Immature natural killer cell (primary cell): Measurements from ENCODE around the gene APOA5. TPM values are rescaled to one million over a fixed set of nuclear protein-coding genes. Genes with fewer than 3 reads are reported as not detected.
"Not testable (repeated sequence)": the region's sequence is repeated elsewhere in the genome, so short reads cannot be mapped to it uniquely, and the experiment has no call there.

Experiments
- DNase-seq, 3 donors: peaks; one replicate each; pipeline ENCODE4 v3.0.0; 2022; ENCODE audit warnings: mixed read lengths in 1 of 3
- H3K27ac Mint-ChIP-seq, 6 donors: one replicate each; pipeline ENCODE4 v1.8.0; 2020; ENCODE audit warnings: mixed read lengths in 6 of 6, mild to moderate bottlenecking in 5 of 6, inconsistent platforms in 4 of 6, moderate library complexity in 3 of 6
- H3K27me3 Mint-ChIP-seq, 3 donors: one replicate each; pipeline ENCODE4 v1.8.0; 2020 to 2021; ENCODE audit warnings: low read depth in 3 of 3, mild to moderate bottlenecking in 3 of 3, mixed read lengths in 3 of 3, moderate library complexity in 3 of 3, inconsistent platforms in 1 of 3
- H3K36me3 Mint-ChIP-seq, 3 donors: one replicate each; pipeline ENCODE4 v1.8.0; 2020; ENCODE audit warnings: mixed read lengths in 3 of 3, inconsistent platforms in 2 of 3, mild to moderate bottlenecking in 2 of 3
- H3K4me1 Mint-ChIP-seq, 2 donors: one replicate each; pipeline ENCODE4 v1.8.0; 2020; ENCODE audit warnings: inconsistent platforms in 2 of 2, mild to moderate bottlenecking in 2 of 2, mixed read lengths in 2 of 2, moderate library complexity in 1 of 2
- H3K4me3 Mint-ChIP-seq, 5 donors: one replicate each; pipeline ENCODE4 v1.8.0; 2020; ENCODE audit warnings: mild to moderate bottlenecking in 5 of 5, mixed read lengths in 5 of 5, inconsistent platforms in 3 of 5, moderate library complexity in 3 of 5
- H3K9me3 Mint-ChIP-seq, 6 donors: one replicate each; pipeline ENCODE4 v1.8.0; 2020; ENCODE audit warnings: mild to moderate bottlenecking in 6 of 6, mixed read lengths in 6 of 6, inconsistent platforms in 4 of 6, moderate library complexity in 3 of 6
- polyA plus RNA-seq, 3 donors: library from polyadenylated mRNA; unstranded; fragments of 300-500 nt; fragmentation: Illumina TruSeq; gene quantifications; one replicate each; pipeline ENCODE4 v1.2.3, GENCODE V29; 2021

Gene APOA5
- polyA plus RNA-seq, 3 donors from 2014 or later = not detected

- Mint-ChIP-seq H3K4me1 (peaks cover 33 to 40% of the 10 kb centered on the region in 2 donors), H3K9me3 (no peaks in the 10 kb centered on the region), H3K4me3 (peak overlapping the region; percentile 86 to 99 (median 98)), H3K36me3 (peaks cover 17 to 38% (median 25%) of the 10 kb centered on the region in 3 donors), H3K27ac (peak overlapping the region; percentile 66 to 99 (median 98)), H3K27me3 (peaks cover 9 to 12% (median 9%) of the 10 kb centered on the region in 3 donors)
- DNase-seq = no peak
These were observed 4.7 kb downstream of the APOA5 start for GRCh38 chr11:116786966-116787365.

GRCh38 chr11:116786326-116786725 is 5.4 kb downstream of the APOA5 start:
- Mint-ChIP-seq H3K27ac (peak overlapping the region in 4 of 6 donors; percentile 45 to 99 (median 72)), H3K4me1 (peaks cover 33 to 40% of the 10 kb centered on the region in 2 donors), H3K27me3 (peaks cover 9 to 12% (median 9%) of the 10 kb centered on the region in 3 donors), H3K9me3 (no peaks in the 10 kb centered on the region), H3K36me3 (peaks cover 19 to 43% (median 27%) of the 10 kb centered on the region in 3 donors), H3K4me3 (peak overlapping the region; percentile 86 to 99 (median 98))
- DNase-seq = no peak

- Mint-ChIP-seq H3K9me3 (no peaks in the 10 kb centered on the region), H3K4me3 (no peak overlapping the region), H3K4me1 (peaks cover 21 to 32% of the 10 kb centered on the region in 2 donors), H3K27ac (no peak overlapping the region), H3K36me3 (peaks cover 35 to 77% (median 48%) of the 10 kb centered on the region in 3 donors), H3K27me3 (peaks cover 0 to 3% (median 2%) of the 10 kb centered on the region in 3 donors)
- DNase-seq = no peak
These were observed 9.0 kb downstream of the APOA5 start for GRCh38 chr11:116782728-116783127.

- no peak for DNase-seq
- no peaks in the 10 kb centered on the region for H3K9me3 Mint-ChIP-seq
- H3K27me3 Mint-ChIP-seq = peaks cover 0 to 5% (median 3%) of the 10 kb centered on the region in 3 donors
- peaks cover 5 to 13% of the 10 kb centered on the region in 2 donors for H3K4me1 Mint-ChIP-seq
- no peak overlapping the region for H3K4me3 Mint-ChIP-seq
- peaks cover 32 to 58% (median 33%) of the 10 kb centered on the region in 3 donors for H3K36me3 Mint-ChIP-seq
- H3K27ac Mint-ChIP-seq = peak overlapping the region in 3 of 6 donors; percentile 5 to 53 (median 28)
These were observed 13.1 kb downstream of the APOA5 start for GRCh38 chr11:116778556-116778955.

GRCh38 chr11:116777056-116777455 is 14.6 kb downstream of the APOA5 start:
- H3K27me3 Mint-ChIP-seq = peaks cover 13 to 18% (median 17%) of the 10 kb centered on the region in 3 donors
- peak overlapping the region in 2 of 6 donors; percentile 8 to 78 for H3K27ac Mint-ChIP-seq
- no peaks in the 10 kb centered on the region for H3K9me3 Mint-ChIP-seq
- DNase-seq = no peak
- no peak overlapping the region for H3K4me3 Mint-ChIP-seq
- H3K36me3 Mint-ChIP-seq = peaks cover 25 to 45% (median 27%) of the 10 kb centered on the region in 3 donors
- peaks cover 13 to 23% of the 10 kb centered on the region in 2 donors for H3K4me1 Mint-ChIP-seq

GRCh38 chr11:116776522-116776984 is 15.1 kb downstream of the APOA5 start:
- peaks cover 24 to 42% (median 26%) of the 10 kb centered on the region in 3 donors for H3K36me3 Mint-ChIP-seq
- no peak overlapping the region for H3K4me3 Mint-ChIP-seq
- H3K4me1 Mint-ChIP-seq = peaks cover 18 to 28% of the 10 kb centered on the region in 2 donors

GRCh38 chr11:116775975-116776374 is 15.7 kb downstream of the APOA5 start:
- Mint-ChIP-seq H3K27me3 (peaks cover 14 to 18% (median 17%) of the 10 kb centered on the region in 3 donors), H3K27ac (peak overlapping the region in 4 of 6 donors; percentile 20 to 78 (median 53)), H3K4me3 (peak overlapping the region in 1 of 5 donors; percentile 34)

More at GRCh38 chr11:116776522-116776984, 15.1 kb downstream of the APOA5 start:
- no peaks in the 10 kb centered on the region for H3K9me3 Mint-ChIP-seq
- no peak for DNase-seq
- peak overlapping the region in 3 of 6 donors; percentile 8 to 78 (median 20) for H3K27ac Mint-ChIP-seq
- H3K27me3 Mint-ChIP-seq = peaks cover 13 to 18% (median 17%) of the 10 kb centered on the region in 3 donors

GRCh38 chr11:116774661-116775060 is 17.0 kb downstream of the APOA5 start:
- Mint-ChIP-seq H3K4me1 (peaks cover 30 to 32% of the 10 kb centered on the region in 2 donors), H3K9me3 (no peaks in the 10 kb centered on the region), H3K4me3 (peak overlapping the region in 3 of 5 donors; percentile 2 to 23 (median 17)), H3K27me3 (peaks cover 15 to 18% (median 17%) of the 10 kb centered on the region in 3 donors), H3K27ac (peak overlapping the region in 4 of 6 donors; percentile 1 to 99 (median 46)), H3K36me3 (peaks cover 14 to 25% (median 20%) of the 10 kb centered on the region in 3 donors)
- DNase-seq = no peak

More at GRCh38 chr11:116775975-116776374, 15.7 kb downstream of the APOA5 start:
- H3K4me1 Mint-ChIP-seq = peaks cover 23 to 30% of the 10 kb centered on the region in 2 donors
- H3K36me3 Mint-ChIP-seq = peaks cover 19 to 36% (median 21%) of the 10 kb centered on the region in 3 donors
- H3K9me3 Mint-ChIP-seq = no peaks in the 10 kb centered on the region
- no peak for DNase-seq

GRCh38 chr11:116773203-116774097 is 18.2 kb downstream of the APOA5 start:
- DNase-seq = no peak
- peaks cover 30 to 39% of the 10 kb centered on the region in 2 donors for H3K4me1 Mint-ChIP-seq
- peak overlapping the region; percentile 98 to 99 (median 99) for H3K27ac Mint-ChIP-seq
- peaks cover 10 to 17% (median 14%) of the 10 kb centered on the region in 3 donors for H3K36me3 Mint-ChIP-seq
- peaks cover 15 to 18% (median 17%) of the 10 kb centered on the region in 3 donors for H3K27me3 Mint-ChIP-seq
- H3K9me3 Mint-ChIP-seq = no peaks in the 10 kb centered on the region
- H3K4me3 Mint-ChIP-seq = peak overlapping the region; percentile 95 to 99 (median 99)

- Mint-ChIP-seq H3K27me3 (peaks cover 15 to 18% (median 15%) of the 10 kb centered on the region in 3 donors), H3K4me1 (peaks cover 30 to 39% of the 10 kb centered on the region in 2 donors), H3K27ac (peak within 1 kb of the TSS; percentile 98 to 99 (median 99)), H3K36me3 (peaks cover 5 to 8% (median 8%) of the 10 kb centered on the region in 3 donors), H3K4me3 (peak within 1 kb of the TSS; percentile 95 to 99 (median 99)), H3K9me3 (no peaks in the 10 kb centered on the region)
- peak; percentile 95 to 96 (median 96) for DNase-seq
These were observed 19.1 kb downstream of the APOA5 start, which contains the start of gene BUD13 for GRCh38 chr11:116772443-116773202. Gene BUD13 (minus strand): TSS chr11:116772987. CDS start chr11:116772964, 23 bp downstream.

GRCh38 chr11:116771935-116772334 is 19.7 kb downstream of the APOA5 start:
- Mint-ChIP-seq H3K9me3 (no peaks in the 10 kb centered on the region), H3K4me3 (peak overlapping the region; percentile 95 to 99 (median 99)), H3K36me3 (peaks cover 4 to 7% (median 6%) of the 10 kb centered on the region in 3 donors), H3K27ac (peak overlapping the region; percentile 98 to 99 (median 99)), H3K4me1 (peaks cover 30 to 39% of the 10 kb centered on the region in 2 donors), H3K27me3 (peaks cover 15 to 18% (median 15%) of the 10 kb centered on the region in 3 donors)
- DNase-seq = no peak

- Mint-ChIP-seq H3K9me3 (no peaks in the 10 kb centered on the region), H3K27ac (no peak overlapping the region), H3K36me3 (peaks cover 31 to 41% (median 33%) of the 10 kb centered on the region in 3 donors), H3K27me3 (no peaks in the 10 kb centered on the region), H3K4me1 (peaks cover 2 to 10% of the 10 kb centered on the region in 2 donors), H3K4me3 (no peak overlapping the region)
- no peak for DNase-seq
These were observed 29.5 kb downstream of the APOA5 start for GRCh38 chr11:116762132-116762531.

GRCh38 chr11:116756044-116756443 is 35.6 kb downstream of the APOA5 start:
- H3K27me3 Mint-ChIP-seq, DNase-seq, H3K9me3 Mint-ChIP-seq, H3K4me1 Mint-ChIP-seq, H3K4me3 Mint-ChIP-seq, H3K27ac Mint-ChIP-seq: not testable (repeated sequence)
- peaks cover 34 to 55% (median 44%) of the 10 kb centered on the region in 3 donors for H3K36me3 Mint-ChIP-seq
